HG02610 (cell line): ENCODE results near the gene HOXA2.

Experiments
- ATAC-seq: cut with Tn5 transposase; IDR thresholded peaks from one replicate; pipeline ENCODE4 v1.9.1; 2021; ENCODE audit warnings: mild to moderate bottlenecking, moderate library complexity; ENCODE audit not compliant: unreplicated experiment

Gene HOXA2

GRCh38 chr7:27100694-27101170 lies 1.8 kb downstream of the HOXA2 start:
- ATAC-seq, result no peak

DNA sequence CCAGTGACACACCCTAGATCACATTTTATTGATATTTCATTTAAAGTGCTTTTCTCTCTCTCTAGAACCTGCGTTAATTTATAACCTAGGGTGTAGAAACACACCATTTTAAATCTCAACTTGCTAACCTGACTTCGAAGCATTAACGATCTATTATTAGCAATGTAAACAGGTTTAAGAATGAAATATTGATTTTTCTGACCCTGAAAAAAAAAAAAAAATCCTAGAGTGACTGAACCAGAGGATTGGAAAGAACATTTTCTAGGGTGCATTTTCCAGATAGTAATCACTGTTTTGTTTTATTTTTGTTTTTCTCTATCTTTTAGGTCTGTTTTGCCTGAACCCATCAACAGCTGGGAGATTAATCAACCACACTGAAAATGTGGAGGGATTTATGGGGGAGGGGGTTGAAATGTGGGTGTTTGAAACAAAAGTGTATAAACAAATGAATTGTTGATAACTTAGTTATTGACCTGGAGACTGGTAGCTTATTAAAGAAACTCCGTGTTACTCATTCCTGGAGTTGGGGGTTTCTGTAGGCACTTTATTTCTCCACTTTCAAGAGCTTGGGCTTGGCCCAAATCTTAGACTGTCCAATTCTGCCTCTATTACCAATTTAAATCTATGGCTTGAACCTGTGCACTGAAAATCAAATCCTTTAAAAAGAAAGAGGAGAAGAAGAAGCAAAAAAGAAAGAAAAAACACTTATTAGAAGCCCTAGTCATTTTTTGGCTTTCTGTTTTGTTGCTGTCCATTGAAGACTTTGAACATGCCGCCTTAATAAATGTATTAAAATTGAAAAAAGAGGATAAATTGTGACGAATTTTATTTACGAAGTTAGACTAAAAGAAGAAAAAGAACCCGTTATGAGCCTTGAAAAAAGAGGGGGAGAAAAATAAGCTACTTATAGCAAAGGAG lies 2.8 kb downstream of the HOXA2 start:
- ATAC-seq, result no peak

- no peak for ATAC-seq
Measured at GRCh38 chr7:27098578-27099451, 3.7 kb downstream of the HOXA2 start.

GRCh38 chr7:27097686-27098577 lies 4.6 kb downstream of the HOXA2 start:
- ATAC-seq, result no peak

DNA sequence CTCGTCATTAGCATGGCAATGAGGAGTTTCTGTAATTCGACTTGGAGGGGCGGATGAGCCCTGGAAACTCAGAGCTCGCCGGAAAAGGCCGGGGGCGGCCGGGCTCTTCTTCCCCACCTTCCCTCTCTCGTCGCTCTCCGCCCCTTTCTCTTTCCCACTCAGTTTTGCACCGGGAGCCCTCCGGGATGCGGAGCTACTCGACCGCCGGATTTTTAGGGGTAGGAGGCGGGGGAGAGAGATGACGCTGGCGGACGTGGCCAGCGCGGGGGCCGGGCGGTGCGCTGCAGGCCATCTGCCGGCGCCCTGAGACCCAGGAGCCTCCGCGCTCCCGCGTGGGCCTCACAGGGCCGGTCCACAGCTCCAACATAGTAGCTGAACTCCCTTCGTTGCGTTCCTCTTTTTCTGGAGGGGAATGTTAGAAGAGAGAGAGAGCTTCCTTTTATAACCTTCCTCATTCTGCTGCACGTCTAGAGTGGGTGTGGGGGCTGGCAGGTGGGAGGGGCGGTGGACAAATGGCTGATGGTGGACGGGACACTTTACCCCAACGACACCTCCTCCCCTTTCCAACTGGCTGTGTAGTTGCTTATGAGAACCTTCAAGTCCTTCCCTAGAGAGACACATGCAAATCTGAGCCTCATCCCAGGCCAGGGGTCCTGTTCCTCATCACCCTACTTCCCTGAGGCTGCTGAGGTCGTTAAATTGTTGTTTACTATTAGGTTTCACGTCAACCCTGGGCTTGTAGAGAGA lies 5.5 kb downstream of the HOXA2 start:
- ATAC-seq, result no peak

DNA sequence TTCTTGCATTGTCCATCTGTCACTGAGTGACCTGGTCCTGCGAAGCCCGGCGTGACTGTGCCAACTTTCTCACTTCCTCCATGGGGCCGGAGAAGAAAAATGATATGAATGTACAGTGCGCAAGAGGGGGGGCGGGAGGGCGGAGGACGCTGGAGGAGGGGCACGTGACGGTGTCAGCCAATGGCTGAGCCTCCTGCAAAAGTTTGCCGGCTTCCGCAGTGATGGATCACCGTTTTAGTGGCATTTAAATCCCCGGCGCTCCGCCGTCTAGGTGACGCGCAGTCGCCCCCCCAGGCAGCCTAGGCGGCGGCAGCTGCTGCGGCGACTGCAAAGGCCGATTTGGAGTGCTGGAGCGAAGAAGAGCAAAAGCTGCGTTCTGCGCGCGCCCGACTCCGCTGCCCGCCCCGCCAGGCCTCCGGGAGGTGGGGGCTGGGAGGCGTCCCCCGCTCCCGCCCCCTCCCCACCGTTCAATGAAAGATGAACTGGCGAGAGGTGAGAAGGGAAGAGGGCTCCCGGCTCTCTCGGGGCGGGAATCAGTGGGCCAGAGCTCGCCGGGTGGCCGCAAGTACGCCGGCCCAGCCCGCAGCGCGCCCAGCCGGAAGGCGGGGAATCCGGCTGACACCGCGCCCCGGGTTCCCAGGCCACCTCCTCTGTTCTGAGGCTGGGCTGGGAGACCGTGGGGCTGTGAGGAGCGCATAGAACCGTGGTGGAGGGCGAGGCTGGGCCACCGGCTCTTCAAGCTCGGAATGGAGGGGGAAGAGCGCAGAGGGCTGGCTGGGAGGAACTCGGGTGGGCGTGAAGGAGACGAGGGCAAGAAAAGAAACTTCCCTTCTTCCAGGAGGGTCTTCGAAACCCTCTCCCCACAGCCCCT lies 6.4 kb downstream of the HOXA2 start, which contains the start of gene HOXA1:
Gene HOXA1 (minus strand): TSS at position 104 of the 871 bp plus-strand sequence. CDS start 88 bp downstream, at position 16.
- peak; percentile 86 for ATAC-seq

DNA sequence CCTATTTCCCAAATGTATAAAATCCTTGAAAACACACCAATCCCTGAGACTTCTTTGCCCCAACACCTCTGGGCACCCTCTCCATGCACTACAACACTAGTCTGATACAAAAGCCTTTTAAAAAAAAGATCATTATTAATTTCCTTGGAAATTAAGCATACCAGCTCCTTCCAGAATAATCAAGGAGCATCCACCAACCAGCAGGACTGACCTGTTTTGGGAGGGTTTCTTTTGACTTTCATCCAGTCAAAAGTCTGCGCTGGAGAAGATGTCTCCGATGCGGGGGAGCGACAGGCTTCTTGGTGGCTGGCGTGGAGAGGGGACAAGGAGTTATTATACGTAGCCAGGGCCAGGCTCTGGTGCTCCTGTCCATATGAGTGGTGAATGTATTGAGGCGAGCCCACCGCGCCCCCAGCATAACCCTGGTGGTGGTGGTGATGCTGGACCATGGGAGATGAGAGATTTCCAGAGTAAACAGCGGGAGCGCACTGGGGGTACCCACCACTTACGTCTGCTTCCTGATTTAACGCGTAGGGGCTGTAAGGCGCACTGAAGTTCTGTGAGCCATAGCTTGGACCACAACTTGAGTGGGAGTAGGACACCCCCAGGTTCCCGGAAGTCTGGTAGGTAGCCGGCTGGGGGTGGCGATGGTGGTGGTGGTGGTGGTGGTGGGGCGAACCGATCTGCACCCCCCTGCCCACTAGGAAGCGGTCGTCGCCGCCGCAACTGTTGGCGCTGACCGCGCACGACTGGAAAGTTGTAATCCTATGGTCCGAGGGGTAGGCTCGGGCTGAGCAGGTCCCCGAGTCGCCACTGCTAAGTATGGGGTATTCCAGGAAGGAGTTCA lies 7.2 kb downstream of the HOXA2 start:
- peak; percentile 3 for ATAC-seq

DNA sequence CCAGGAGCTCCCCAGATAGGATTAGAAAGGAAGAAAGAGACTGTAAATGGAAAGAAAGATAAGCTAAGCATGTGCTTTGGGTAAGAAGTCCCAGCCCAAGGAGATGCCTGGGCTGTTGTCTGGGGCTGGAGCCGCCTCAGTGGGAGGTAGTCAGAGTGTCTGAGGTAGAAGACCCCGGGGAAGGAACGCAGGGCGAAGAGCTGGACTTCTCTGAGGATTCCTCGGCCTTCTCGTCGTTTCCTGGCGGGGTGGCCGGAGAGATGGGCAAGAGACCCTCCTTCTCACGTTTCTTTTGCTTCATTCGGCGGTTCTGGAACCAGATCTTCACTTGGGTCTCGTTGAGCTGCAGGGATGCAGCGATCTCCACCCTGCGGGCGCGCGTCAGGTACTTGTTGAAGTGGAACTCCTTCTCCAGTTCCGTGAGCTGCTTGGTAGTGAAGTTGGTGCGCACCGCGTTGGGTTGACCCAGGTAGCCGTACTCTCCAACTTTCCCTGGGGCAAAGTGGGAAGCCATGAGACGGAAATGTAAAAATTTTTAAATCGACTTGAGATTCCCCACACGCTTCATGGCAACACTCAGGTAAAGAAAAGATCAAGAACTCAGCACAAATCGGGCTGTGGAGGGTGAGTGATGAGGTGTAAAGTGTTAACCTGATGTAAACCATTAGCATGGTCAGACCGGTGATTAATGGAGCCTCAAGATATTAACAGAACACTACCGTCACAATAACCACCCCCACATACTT lies 8.0 kb downstream of the HOXA2 start:
- no peak for ATAC-seq

- no peak for ATAC-seq
Measured at GRCh38 chr7:27093184-27093895, 9.1 kb downstream of the HOXA2 start.

DNA sequence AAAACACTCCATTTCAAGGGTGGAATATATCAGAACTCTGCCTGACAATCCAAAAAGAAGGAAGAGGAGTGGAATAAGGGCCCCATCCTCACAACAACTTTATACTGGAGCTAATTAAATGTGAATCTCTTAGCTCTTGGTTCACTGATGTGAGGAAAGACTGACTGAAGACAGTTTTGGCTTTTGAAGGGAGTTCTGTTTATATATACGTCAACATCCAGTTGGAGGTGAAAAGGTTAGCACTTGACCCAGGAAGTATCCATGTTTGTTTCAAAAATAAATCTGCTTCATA lies 9.7 kb downstream of the HOXA2 start:
- ATAC-seq, result no peak

DNA sequence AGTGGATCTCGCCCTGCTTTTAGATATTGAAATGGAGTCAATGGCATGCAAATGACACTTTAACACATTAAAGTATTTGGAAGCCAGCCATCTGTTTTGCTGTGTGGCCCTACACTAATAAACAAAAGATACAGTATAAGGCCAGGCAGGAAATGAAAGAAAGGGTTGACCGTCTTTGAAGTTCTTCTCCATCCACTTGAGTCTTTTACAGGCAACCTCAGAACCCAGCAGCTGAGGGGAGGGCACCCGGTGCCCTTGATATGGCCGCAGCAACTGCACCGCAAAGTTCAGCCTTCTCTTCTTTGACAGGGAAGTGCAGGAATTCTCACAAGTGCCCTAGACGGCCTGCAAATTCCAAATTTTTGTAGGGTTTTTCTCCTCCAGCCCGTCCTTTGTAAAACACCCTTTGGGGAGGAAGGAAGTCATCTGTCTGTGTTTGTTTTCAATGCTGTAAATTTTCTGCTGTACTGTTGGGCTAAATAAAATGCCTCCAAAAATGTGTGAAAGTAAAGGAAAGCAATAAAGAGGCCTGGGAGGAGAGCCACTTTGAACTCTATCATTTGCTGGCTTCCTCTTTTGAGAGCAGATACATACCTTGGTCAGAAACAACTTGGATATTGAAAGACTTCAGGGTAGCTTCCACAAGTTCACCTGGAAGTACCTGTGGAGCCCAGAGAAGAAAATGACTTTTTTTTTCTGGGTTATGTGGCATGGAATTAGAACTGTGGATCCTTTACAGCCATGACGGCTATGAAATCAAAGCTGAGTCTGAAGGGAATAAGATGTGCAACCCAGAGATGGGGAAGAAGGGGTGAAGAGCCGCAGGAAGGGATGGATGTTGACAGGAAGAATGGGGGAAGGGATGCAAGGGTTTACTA lies 10.3 kb downstream of the HOXA2 start:
- ATAC-seq, result no peak

GRCh38 chr7:27091105-27091504 lies 11.4 kb downstream of the HOXA2 start:
- no peak for ATAC-seq

DNA sequence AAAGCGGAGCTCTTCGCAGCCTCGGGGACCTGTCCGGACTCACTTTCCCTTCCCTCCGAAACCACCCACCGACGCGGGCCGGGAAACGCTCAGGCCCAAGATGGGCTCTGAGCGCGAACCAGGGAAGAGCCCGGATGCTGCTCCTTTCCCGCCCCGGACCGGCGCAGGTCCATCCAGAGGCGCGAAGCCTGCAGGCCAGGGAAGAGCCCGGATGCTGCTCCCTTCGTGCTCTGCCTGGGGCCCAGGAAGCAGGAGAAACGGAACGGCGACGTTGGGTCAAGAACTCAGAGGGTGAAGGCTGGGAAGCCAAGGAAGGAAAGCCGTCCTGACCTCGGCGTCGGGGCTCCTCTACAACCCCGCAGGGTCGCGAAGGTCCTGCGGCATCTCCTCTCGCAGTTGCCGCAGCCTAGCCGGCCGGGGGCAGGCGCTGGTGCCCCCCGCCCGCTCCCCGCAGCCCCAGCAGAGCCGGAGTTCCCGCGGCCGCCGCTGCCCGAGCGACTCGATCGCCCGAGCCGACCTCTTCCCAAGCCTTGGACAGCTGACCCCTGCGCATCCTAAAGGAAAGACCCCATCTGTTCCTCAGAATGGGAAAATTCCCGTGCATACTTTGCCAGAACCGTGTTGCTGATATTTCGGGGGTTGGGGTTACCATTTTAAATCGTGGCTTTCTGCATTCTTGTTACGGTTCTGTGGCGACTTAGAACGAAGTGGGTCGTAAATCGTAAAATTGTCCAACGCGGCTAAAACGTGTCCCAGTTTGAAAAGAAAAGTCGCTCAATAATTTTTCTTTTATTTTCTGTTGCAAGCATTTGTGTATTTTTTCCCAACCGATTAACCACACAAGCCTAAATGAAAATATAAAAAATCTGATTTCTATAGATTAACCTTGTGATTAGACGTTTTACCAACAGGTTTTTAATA lies 14.2 kb downstream of the HOXA2 start:
- no peak for ATAC-seq

DNA sequence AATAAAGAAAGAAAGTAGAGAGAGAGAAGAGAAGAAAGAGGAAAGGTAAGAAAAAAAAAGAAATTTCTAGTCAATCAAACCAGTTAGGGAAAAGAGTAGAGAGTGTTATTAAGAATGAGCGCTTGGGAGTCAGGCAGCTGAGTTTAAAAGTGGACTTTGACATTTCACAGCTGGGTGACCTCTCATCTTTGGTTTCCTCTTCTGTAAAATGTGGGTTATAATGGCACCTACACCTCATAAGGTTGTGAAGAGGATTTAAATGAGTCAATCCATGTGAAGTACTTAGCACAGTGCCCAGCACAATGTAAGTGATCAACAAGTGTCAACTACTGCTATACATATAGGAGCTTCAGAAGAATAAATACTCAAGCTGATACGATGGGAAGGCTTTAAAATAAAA lies 18.8 kb downstream of the HOXA2 start:
- ATAC-seq, result no peak

DNA sequence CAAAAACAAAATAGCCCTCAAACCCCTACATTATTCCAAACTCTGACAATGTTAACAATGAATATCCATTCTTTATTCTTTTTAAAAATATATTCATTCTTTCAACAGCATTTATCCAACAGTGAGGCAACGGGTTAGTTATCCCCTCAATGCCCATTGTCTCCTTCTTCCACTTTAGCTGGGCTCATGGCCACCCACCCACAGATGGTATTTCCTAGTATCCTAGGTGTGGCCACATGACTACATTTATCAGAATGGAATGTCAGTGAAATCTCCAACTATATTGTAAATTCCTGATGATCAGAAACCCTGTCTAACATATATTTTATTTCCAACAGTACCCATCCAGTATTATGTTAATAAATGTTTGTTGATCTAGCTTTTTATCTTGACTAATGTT lies 20.3 kb downstream of the HOXA2 start:
- no peak for ATAC-seq
